GM21529 (cell line): ENCODE data around the gene ADGRL1.
A peak's percentile ranks its signal among the peaks of the same experiment; 100 is the strongest.

Source experiments
- ATAC-seq: cut with Tn5 transposase; IDR thresholded peaks from one replicate; pipeline ENCODE4 v1.9.1; 2021; ENCODE audit not compliant: unreplicated experiment

ADGRL1 gene

GRCh38 chr19:14142262-14143190, 63.4 kb downstream of the ADGRL1 start:
- no peak for ATAC-seq

GRCh38 chr19:14141041-14141440, 64.9 kb downstream of the ADGRL1 start:
- ATAC-seq: no peak

GRCh38 chr19:14139944-14140343, 66.0 kb downstream of the ADGRL1 start:
- ATAC-seq: no peak

GRCh38 chr19:14138576-14139265, 67.2 kb downstream of the ADGRL1 start:
- ATAC-seq: no peak

- ATAC-seq: peak; percentile 77
These were observed 69.3 kb downstream of the ADGRL1 start, which contains the start of gene ASF1B for GRCh38 chr19:14136509-14137281. Gene ASF1B, minus strand, starts transcription at chr19:14136589. Its CDS starts 133 bp downstream, at chr19:14136456.

- ATAC-seq: no peak
These were observed 69.9 kb downstream of the ADGRL1 start for GRCh38 chr19:14135985-14136508.

- ATAC-seq: no peak
These were observed 70.6 kb downstream of the ADGRL1 start for GRCh38 chr19:14135355-14135754.

- ATAC-seq: peak; percentile 52
These were observed 78.0 kb downstream of the ADGRL1 start for GRCh38 chr19:14127929-14128509.

GRCh38 chr19:14127176-14127575, 78.8 kb downstream of the ADGRL1 start:
- ATAC-seq: no peak

GRCh38 chr19:14122924-14123323, 83.0 kb downstream of the ADGRL1 start:
- ATAC-seq: no peak

- ATAC-seq: no peak
These were observed 85.5 kb downstream of the ADGRL1 start for GRCh38 chr19:14120497-14120780.

- ATAC-seq: no peak
These were observed 86.1 kb downstream of the ADGRL1 start for GRCh38 chr19:14119644-14120496.

GRCh38 chr19:14119146-14119545, 86.8 kb downstream of the ADGRL1 start:
- no peak for ATAC-seq

- ATAC-seq: peak; percentile 1
These were observed 87.6 kb downstream of the ADGRL1 start for GRCh38 chr19:14118165-14119051.

GRCh38 chr19:14117668-14118164, 88.3 kb downstream of the ADGRL1 start, which contains the start of gene PRKACA:
Gene PRKACA, minus strand, starts transcription at chr19:14117762. Its CDS starts 215 bp downstream, at chr19:14117547.
- ATAC-seq: peak; percentile 86

- ATAC-seq: peak; percentile 1
These were observed 88.9 kb downstream of the ADGRL1 start for GRCh38 chr19:14116918-14117578.

- ATAC-seq: no peak
These were observed 89.4 kb downstream of the ADGRL1 start for GRCh38 chr19:14116525-14116917.

GRCh38 chr19:14115756-14116155, 90.2 kb downstream of the ADGRL1 start:
- ATAC-seq: no peak
